ENCODE results near the gene TPT1.

DNA sequence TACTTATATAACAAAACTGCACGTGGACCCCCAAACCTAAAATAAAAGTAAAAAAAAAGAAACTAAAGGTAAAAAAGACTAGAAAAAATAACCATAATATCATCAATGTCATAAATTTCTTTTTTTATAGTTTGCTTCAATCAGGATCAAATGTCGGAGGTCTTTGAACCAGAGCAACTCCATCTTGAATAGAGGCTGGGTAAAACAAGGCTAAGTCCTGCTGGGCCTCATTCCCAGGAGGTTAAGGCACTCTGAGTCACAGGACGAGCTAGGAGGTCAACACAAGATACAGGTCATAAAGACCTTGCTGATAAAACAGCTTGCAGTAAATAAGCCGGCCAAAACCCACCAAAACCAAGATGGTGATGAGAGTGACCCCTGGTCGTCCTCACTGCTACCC, 24.0 kb downstream of the TPT1 start:
- TF ChIP-seq, protein P1, sequence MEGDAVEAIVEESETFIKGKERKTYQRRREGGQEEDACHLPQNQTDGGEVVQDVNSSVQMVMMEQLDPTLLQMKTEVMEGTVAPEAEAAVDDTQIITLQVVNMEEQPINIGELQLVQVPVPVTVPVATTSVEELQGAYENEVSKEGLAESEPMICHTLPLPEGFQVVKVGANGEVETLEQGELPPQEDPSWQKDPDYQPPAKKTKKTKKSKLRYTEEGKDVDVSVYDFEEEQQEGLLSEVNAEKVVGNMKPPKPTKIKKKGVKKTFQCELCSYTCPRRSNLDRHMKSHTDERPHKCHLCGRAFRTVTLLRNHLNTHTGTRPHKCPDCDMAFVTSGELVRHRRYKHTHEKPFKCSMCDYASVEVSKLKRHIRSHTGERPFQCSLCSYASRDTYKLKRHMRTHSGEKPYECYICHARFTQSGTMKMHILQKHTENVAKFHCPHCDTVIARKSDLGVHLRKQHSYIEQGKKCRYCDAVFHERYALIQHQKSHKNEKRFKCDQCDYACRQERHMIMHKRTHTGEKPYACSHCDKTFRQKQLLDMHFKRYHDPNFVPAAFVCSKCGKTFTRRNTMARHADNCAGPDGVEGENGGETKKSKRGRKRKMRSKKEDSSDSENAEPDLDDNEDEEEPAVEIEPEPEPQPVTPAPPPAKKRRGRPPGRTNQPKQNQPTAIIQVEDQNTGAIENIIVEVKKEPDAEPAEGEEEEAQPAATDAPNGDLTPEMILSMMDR (IDR thresholded peaks at IDR 0.05; ENCODE audit: low read length), result no peak
- no peak for TF ChIP-seq EZH2 (IDR thresholded peaks at IDR 0.05; ENCODE audit: borderline replicate concordance, low read length)
